HuH-7.5 (cell line): ENCODE data around the gene PKD2.
A peak's percentile ranks its signal among the peaks of the same experiment; 100 is the strongest.
"Not testable (repeated sequence)": the region's sequence is repeated elsewhere in the genome, so short reads cannot be mapped to it uniquely, and the experiment has no call there.

Source experiments
- DNase-seq: peaks from one replicate; pipeline ENCODE4 v3.0.0; 2011; ENCODE audit warnings: low spot score

Gene PKD2

GRCh38 chr4:87986508-87986907, 20.9 kb upstream of the PKD2 start:
- DNase-seq = no peak

- DNase-seq = no peak
Measured at GRCh38 chr4:87989765-87990164, 17.7 kb upstream of the PKD2 start.

GRCh38 chr4:87995435-87995834, 12.0 kb upstream of the PKD2 start:
- DNase-seq = no peak

GRCh38 chr4:87999191-87999691, 8.2 kb upstream of the PKD2 start:
- DNase-seq = not testable (repeated sequence)

GRCh38 chr4:88001871-88002270, 5.6 kb upstream of the PKD2 start:
- no peak for DNase-seq

GRCh38 chr4:88002786-88003185, 4.6 kb upstream of the PKD2 start:
- DNase-seq = no peak

- DNase-seq = no peak
Measured at GRCh38 chr4:88003261-88003660, 4.2 kb upstream of the PKD2 start.

- no peak for DNase-seq
Measured at GRCh38 chr4:88005076-88005475, 2.4 kb upstream of the PKD2 start.

GRCh38 chr4:88005946-88006345, 1.5 kb upstream of the PKD2 start:
- DNase-seq = no peak

GRCh38 chr4:88006956-88007303, 505 bp upstream of the PKD2 start:
- no peak for DNase-seq

GRCh38 chr4:88008122-88008742, 797 bp downstream of the PKD2 start:
- peak; percentile 58 for DNase-seq

- DNase-seq = no peak
Measured at GRCh38 chr4:88008743-88009171, 1.3 kb downstream of the PKD2 start.

GRCh38 chr4:88009871-88010270, 2.4 kb downstream of the PKD2 start:
- DNase-seq = no peak

GRCh38 chr4:88010966-88011365, 3.5 kb downstream of the PKD2 start:
- no peak for DNase-seq

GRCh38 chr4:88012647-88013046, 5.2 kb downstream of the PKD2 start:
- no peak for DNase-seq

- DNase-seq = no peak
Measured at GRCh38 chr4:88014386-88014905, 7.0 kb downstream of the PKD2 start.

- DNase-seq = no peak
Measured at GRCh38 chr4:88015659-88016295, 8.3 kb downstream of the PKD2 start.

GRCh38 chr4:88017516-88018297, 10.3 kb downstream of the PKD2 start:
- DNase-seq = no peak

- DNase-seq = no peak
Measured at GRCh38 chr4:88018466-88018865, 11.0 kb downstream of the PKD2 start.

GRCh38 chr4:88021824-88022223, 14.4 kb downstream of the PKD2 start:
- no peak for DNase-seq

GRCh38 chr4:88022289-88022688, 14.9 kb downstream of the PKD2 start:
- DNase-seq = no peak

- not testable (repeated sequence) for DNase-seq
Measured at GRCh38 chr4:88025868-88026661, 18.6 kb downstream of the PKD2 start.
